Heart right ventricle (tissue), 16 donors: ENCODE results near the gene AUTS2. TPM values are rescaled to one million over a fixed set of nuclear protein-coding genes. Genes with fewer than 3 reads are reported as not detected.

ENCODE experiments used
- ATAC-seq, 8 donors: fragments of 200-7000 bp; cut with Tn5 transposase; one replicate each; pipeline ENCODE4 v1.9.1; 2020; ENCODE audit warnings: mild to moderate bottlenecking in 8 of 8, moderate library complexity in 8 of 8, moderate number of reproducible peaks in 1 of 8
- DNase-seq, 2 donors: peaks; one replicate each; pipeline ENCODE4 v3.0.0-alpha.2; 2020
- H3K27ac ChIP-seq, 10 donors: fragments of 200-600 bp; sonication (generic) in 2 of 10; one replicate each; pipeline versions ENCODE4 v1.5.0 to v1.8.0; 2020 to 2022; ENCODE audit warnings: mild to moderate bottlenecking in 3 of 10
- H3K27me3 ChIP-seq, 7 donors: fragments of 200-600 bp; one replicate each; pipeline ENCODE4 v1.8.0; 2021 to 2022; ENCODE audit warnings: mild to moderate bottlenecking in 2 of 7
- H3K36me3 ChIP-seq, 9 donors: fragments of 200-600 bp; sonication (generic) in 1 of 9; one replicate each; pipeline versions ENCODE4 v1.5.0 to v1.8.0; 2020 to 2022; ENCODE audit warnings: mild to moderate bottlenecking in 2 of 9
- H3K4me1 ChIP-seq, 9 donors: fragments of 200-600 bp; sonication (generic) in 1 of 9; one replicate each; pipeline versions ENCODE4 v1.5.0 to v1.8.0; 2020 to 2022; ENCODE audit warnings: mild to moderate bottlenecking in 4 of 9
- H3K4me3 ChIP-seq, 10 donors: fragments of 200-600 bp; sonication (generic) in 2 of 10; one replicate each; pipeline versions ENCODE4 v1.5.0 to v1.8.0; 2020 to 2022; ENCODE audit warnings: mild to moderate bottlenecking in 7 of 10, moderate library complexity in 2 of 10
- H3K9me3 ChIP-seq, 11 donors: fragments of 200-600 bp in 10 of 11; sonication (generic) in 2 of 11; one replicate each; pipeline versions ENCODE4 v1.5.0 to v1.8.0; 2013 to 2022; ENCODE audit warnings: mild to moderate bottlenecking in 2 of 11, control low read depth in 1 of 11, moderate library complexity in 1 of 11
- CTCF ChIP-seq, 9 donors: fragments of 200-600 bp; sonication (generic) in 2 of 9; IDR thresholded peaks; one replicate each; pipeline versions ENCODE4 v1.5.0 to v1.8.0; 2021 to 2022; ENCODE audit warnings: antibody characterized with exemption in 9 of 9, mild to moderate bottlenecking in 5 of 9, moderate library complexity in 1 of 9
- WGBS, 2 donors: extraction: QIAGEN DNeasy Blood & Tissue Kit; methylation state at CpG; one replicate each; pipeline ENCODE4 v1.1.7; 2013; ENCODE audit warnings: inconsistent platforms in 1 of 2; 5-methylcytosine and 5-hydroxymethylcytosine counted together
- intact Hi-C, 10 donors: fragments of 100-400 bp; cut with DNase I; formaldehyde crosslinking; loops; one replicate each; pipeline versions ENCODE4 v1.11.1 to v1.14.2; 2022
- polyA plus RNA-seq, 2 donors: library from polyadenylated mRNA; stranded (reverse); fragments of 200-250 nt; gene quantifications; one replicate each; pipeline ENCODE4 v1.2.3, GENCODE V29; 2013
- total RNA-seq, 10 donors: library from RNA; stranded (reverse); fragmentation: NEBNext Ultra II Directional in 3 of 10; extraction: Animal tissue kit (Norgen Biotek cat#: 25700) in 3 of 10; gene quantifications; one replicate each; pipeline versions ENCODE4 v1.2.1 to v1.2.4, GENCODE V29; 2021 to 2023
- donor health status: Arrhythmogenic right ventricular cardiomyopathy.
- donor health status: ischemic (EF 13 %, LVEDD 7.1; RV severe dilation, severe dysfunction).
- donor health status: healthy with polysubstance abuse.
- donor health status: DM: no; HTN: yes; CAD: no.
- donor health status: DM: no; HTN: no; CAD: no.
- donor health status: ischemic (EF 25% LVEDD 6.9; RV normal size, moderate dysfunction).
- donor health status: ischemic (EF 25% LVEDD 5.7; RV mildly dilated, moderate dysfunction).
- donor health status: healthy.
- donor health status: DM: yes; HTN: yes; CAD: no.
- donor health status: Ischemic cardiomyopathy.
- donor health status: ischemic (EF 35%, LVEDD 5.7; RV mildly dilated, moderate dysfunction).
- donor health status: nonischemic (EF 11% LVEDD 7.7; RV severe dilation, severe dysfunction).
- donor health status: DM: yes; HTN: yes; CAD: no.
- donor health status: PGD.
- donor health status: ischemic (EF 29% LVEDD 5.4; RV normal size, mild dysfunction).
- donor health status: nonischemic (EF 23%, LVEDD 6.1; RV moderate dilation, normal function).

The AUTS2 gene
- total and polyA plus RNA-seq, 12 donors = 1.6 to 11.2 (median 7.3) TPM

GRCh38 chr7:70779321-70779720, 1181.0 kb downstream of the AUTS2 start:
- no peaks in the 10 kb centered on the region for H3K27me3 ChIP-seq
- peaks cover 0 to 80% (median 5%) of the 10 kb centered on the region in 9 donors for H3K36me3 ChIP-seq
- H3K4me1 ChIP-seq = no peaks in the 10 kb centered on the region
- DNase-seq = no peak
- intact Hi-C loops = no loop called here
- 87 to 97% methylated on average over 7 of the region's 7 CpGs for WGBS, 2 donors
- no peak for TF ChIP-seq CTCF (IDR thresholded peaks at IDR 0.05)
- H3K4me3 ChIP-seq = no peak overlapping the region
- ATAC-seq = no peak
- H3K9me3 ChIP-seq = no peaks in the 10 kb centered on the region
- no peak overlapping the region for H3K27ac ChIP-seq

- peaks cover 0 to 91% (median 19%) of the 10 kb centered on the region in 9 donors for H3K36me3 ChIP-seq
- ATAC-seq = no peak
- H3K4me1 ChIP-seq = no peaks in the 10 kb centered on the region
- no peaks in the 10 kb centered on the region for H3K27me3 ChIP-seq
- no peak overlapping the region for H3K4me3 ChIP-seq
- DNase-seq = no peak
- TF ChIP-seq CTCF (IDR thresholded peaks at IDR 0.05) = no peak
- intact Hi-C loops = no loop called here
- WGBS, 2 donors = 95 to 97% methylated on average over 11 of the region's 11 CpGs
- H3K27ac ChIP-seq = no peak overlapping the region
- H3K9me3 ChIP-seq = no peaks in the 10 kb centered on the region
These were observed 1183.6 kb downstream of the AUTS2 start for GRCh38 chr7:70781922-70782311.

- 98 to 100% methylated on average over 1 of the region's 1 CpG for WGBS, 2 donors
- intact Hi-C loops = no loop called here
- H3K4me3 ChIP-seq = no peak overlapping the region
These were observed 1184.5 kb downstream of the AUTS2 start for GRCh38 chr7:70782796-70783195.

GRCh38 chr7:70785427-70785826, 1187.2 kb downstream of the AUTS2 start:
- H3K4me3 ChIP-seq = no peak overlapping the region
- H3K27me3 ChIP-seq = no peaks in the 10 kb centered on the region
- ATAC-seq (no peak), DNase-seq (no peak)
- 96 to 99% methylated on average over 5 of the region's 5 CpGs for WGBS, 2 donors
- H3K36me3 ChIP-seq = peaks cover 0 to 93% (median 34%) of the 10 kb centered on the region in 9 donors
- no peak overlapping the region for H3K27ac ChIP-seq
- no peaks in the 10 kb centered on the region for H3K4me1 ChIP-seq
- H3K9me3 ChIP-seq = no peaks in the 10 kb centered on the region
- no peak for TF ChIP-seq CTCF (IDR thresholded peaks at IDR 0.05)
- intact Hi-C loops = no loop called here

More at GRCh38 chr7:70782796-70783195, 1184.5 kb downstream of the AUTS2 start:
- Histone ChIP-seq H3K36me3 (peaks cover 0 to 91% (median 23%) of the 10 kb centered on the region in 9 donors), H3K4me1 (no peaks in the 10 kb centered on the region), H3K27ac (no peak overlapping the region), H3K27me3 (no peaks in the 10 kb centered on the region), H3K9me3 (no peaks in the 10 kb centered on the region)
- DNase-seq (no peak), ATAC-seq (no peak)
- no peak for TF ChIP-seq CTCF (IDR thresholded peaks at IDR 0.05)
